ENCODE measurements around the gene HDGFL1. TPM values are rescaled to one million over a fixed set of nuclear protein-coding genes. Genes with fewer than 3 reads are reported as not detected.

The HDGFL1 gene
- not detected in 2 replicates for total RNA-seq

GRCh38 chr6:22569281-22570184 is at the start of gene HDGFL1:
Gene HDGFL1, plus strand, starts transcription at chr6:22569566. Its CDS starts 10 bp downstream, at chr6:22569576.

Measured in aortic smooth muscle cell (primary cell).